H1 (cell line): ENCODE results near the gene OLFML2A. TPM values are rescaled to one million over a fixed set of nuclear protein-coding genes. Genes with fewer than 3 reads are reported as not detected.
A peak's percentile ranks its signal among the peaks of the same experiment; 100 is the strongest.

ENCODE experiments used
- CTCF ChIA-PET: fragments of 300-600 bp; sonication (Branson Sonifier 250); formaldehyde crosslinking; loops from one replicate; lab custom pipeline; 2021; ENCODE audit not compliant: partially characterized antibody; lab: Charles Lee
- POLR2A ChIA-PET: fragments of 300-600 bp; sonication (Branson Sonifier 250); formaldehyde crosslinking; loops from one replicate; lab custom pipeline; 2021; ENCODE audit warnings: inconsistent platforms; ENCODE audit not compliant: partially characterized antibody; lab: Charles Lee
- DNase-seq, 2 experiments: peaks; one replicate each; pipeline versions ENCODE4 v3.0.0 to v3.0.0-alpha.2; 2010 to 2022; ENCODE audit warnings: low spot score in 2 of 2, low read depth in 1 of 2, mixed read lengths in 1 of 2
- FAIRE-seq: peaks from 2 replicates; lab custom pipeline; 2011; peaks lifted over from hg19 to GRCh38; lab: Jason Lieb, UNC
- H2AFZ ChIP-seq: 2 replicates; pipeline ENCODE4 v1.8.1; 2012; ENCODE audit warnings: low read length, inconsistent platforms
- H2AK5ac ChIP-seq: 2 replicates; pipeline ENCODE4 v1.6.1; 2013; ENCODE audit warnings: low read depth, low read length
- H2BK120ac ChIP-seq: replicated peaks from 2 replicates; pipeline ENCODE3; 2013; ENCODE audit warnings: low read depth, low read length, inconsistent platforms
- H2BK12ac ChIP-seq: 2 replicates; pipeline ENCODE4 v1.6.1; 2013; ENCODE audit warnings: low read depth, low read length
- H2BK15ac ChIP-seq: 2 replicates; pipeline ENCODE4 v1.6.1; 2013; ENCODE audit warnings: low read length
- H2BK20ac ChIP-seq: 2 replicates; pipeline ENCODE4 v1.6.1; 2013; ENCODE audit warnings: low read length
- H2BK5ac ChIP-seq: 2 replicates; pipeline ENCODE4 v1.6.1; 2013; ENCODE audit warnings: low read depth, low read length
- H3K14ac ChIP-seq: 2 replicates; pipeline ENCODE4 v1.6.1; 2013; ENCODE audit warnings: inconsistent platforms; ENCODE audit not compliant: insufficient read length
- H3K18ac ChIP-seq: 2 replicates; pipeline ENCODE4 v1.6.1; 2013; ENCODE audit warnings: low read length; ENCODE audit errors: extremely low read depth
- H3K23ac ChIP-seq: 2 replicates; pipeline ENCODE4 v1.6.1; 2013; ENCODE audit warnings: inconsistent platforms; ENCODE audit not compliant: insufficient read length
- H3K23me2 ChIP-seq: 2 replicates; pipeline ENCODE4 v1.6.1; 2013; ENCODE audit warnings: low read depth, low read length
- H3K27ac ChIP-seq: 2 replicates; pipeline ENCODE4 v1.6.1; 2011; ENCODE audit warnings: low read depth, low read length, inconsistent platforms
- H3K27me3 ChIP-seq, 4 experiments: replicated peaks in 1 of 4; 1 replicate in 1 of 4; 2 replicates in 3 of 4; pipeline versions ENCODE4 v1.6.1 to v1.8.1; 2011 to 2013; ENCODE audit warnings: low read length in 3 of 4, mild to moderate bottlenecking in 3 of 4, inconsistent platforms in 2 of 4, mixed read lengths in 2 of 4, moderate library complexity in 1 of 4; ENCODE audit not compliant: control insufficient read depth in 3 of 4, insufficient read depth in 3 of 4; ENCODE audit errors: extremely low read depth in 1 of 4
- H3K36me3 ChIP-seq, 4 experiments: 2 replicates each; pipeline versions ENCODE4 v1.6.1 to v1.8.1; 2011 to 2013; ENCODE audit warnings: mild to moderate bottlenecking in 4 of 4, low read length in 3 of 4, moderate library complexity in 2 of 4, control low read depth in 1 of 4, inconsistent platforms in 1 of 4; ENCODE audit not compliant: insufficient read depth in 4 of 4, control insufficient read depth in 2 of 4
- H3K4ac ChIP-seq: replicated peaks from 2 replicates; pipeline ENCODE3; 2013; ENCODE audit warnings: low read length, low read depth, mixed read lengths, inconsistent platforms; ENCODE audit not compliant: insufficient read length
- H3K4me1 ChIP-seq, 4 experiments: replicated peaks in 1 of 4; 1 replicate in 1 of 4; 2 replicates in 3 of 4; pipeline versions ENCODE4 v1.6.1 to v1.8.1; 2011 to 2013; ENCODE audit warnings: low read length in 3 of 4, inconsistent platforms in 2 of 4, mixed read lengths in 1 of 4; ENCODE audit not compliant: insufficient read depth in 4 of 4, control insufficient read depth in 3 of 4
- H3K4me2 ChIP-seq, 2 experiments: 2 replicates each; pipeline versions ENCODE4 v1.6.1 to v1.8.1; 2011 to 2013; ENCODE audit warnings: low read depth in 2 of 2, low read length in 2 of 2, control low read depth in 1 of 2, inconsistent platforms in 1 of 2, mild to moderate bottlenecking in 1 of 2; ENCODE audit not compliant: insufficient read depth in 1 of 2
- H3K4me3 ChIP-seq, 4 experiments: fragments of 200-600, 300-600 bp in 1 of 4; sonication (generic), shearing (Covaris generic), sonication (Bioruptor Twin) in 1 of 4; 2 replicates each; pipeline versions ENCODE4 v1.5.1 to v1.8.1; 2011 to 2016; ENCODE audit warnings: low read length in 4 of 4, low read depth in 3 of 4, control low read depth in 2 of 4, inconsistent platforms in 2 of 4, mild to moderate bottlenecking in 2 of 4, mixed read lengths in 1 of 4, moderate library complexity in 1 of 4; ENCODE audit not compliant: insufficient read depth in 2 of 4; ENCODE audit errors: extremely low read depth in 1 of 4
- H3K56ac ChIP-seq: replicated peaks from 2 replicates; pipeline ENCODE3; 2013; ENCODE audit warnings: low read depth, mild to moderate bottlenecking, mixed read lengths, low read length, inconsistent platforms; ENCODE audit not compliant: insufficient read length
- H3K79me1 ChIP-seq: 2 replicates; pipeline ENCODE4 v1.6.1; 2013; ENCODE audit warnings: low read depth, low read length, control low read depth
- H3K79me2 ChIP-seq, 2 experiments: 2 replicates each; pipeline versions ENCODE4 v1.6.1 to v1.8.1; 2012 to 2013; ENCODE audit warnings: low read length in 2 of 2, mild to moderate bottlenecking in 2 of 2, inconsistent platforms in 1 of 2; ENCODE audit not compliant: insufficient read depth in 2 of 2, control insufficient read depth in 1 of 2
- H3K9ac ChIP-seq, 4 experiments: replicated peaks in 1 of 4; 1 replicate in 1 of 4; 2 replicates in 3 of 4; pipeline versions ENCODE4 v1.6.1 to v1.8.1; 2011 to 2013; ENCODE audit warnings: low read depth in 3 of 4, low read length in 3 of 4, control low read depth in 2 of 4, mild to moderate bottlenecking in 2 of 4, moderate library complexity in 2 of 4, inconsistent platforms in 1 of 4; ENCODE audit errors: extremely low read depth in 1 of 4
- H3K9me3 ChIP-seq, 2 experiments: 2 replicates each; pipeline versions ENCODE4 v1.6.1 to v1.8.1; 2012 to 2013; ENCODE audit warnings: mild to moderate bottlenecking in 2 of 2, moderate library complexity in 2 of 2, control low read depth in 1 of 2, inconsistent platforms in 1 of 2, low read depth in 1 of 2, low read length in 1 of 2, mixed read lengths in 1 of 2; ENCODE audit not compliant: insufficient read depth in 2 of 2
- H4K20me1 ChIP-seq, 2 experiments: replicated peaks in 1 of 2; 2 replicates each; pipeline versions ENCODE3 to v1.8.1; 2011 to 2013; ENCODE audit warnings: inconsistent platforms in 2 of 2, low read length in 2 of 2, mild to moderate bottlenecking in 1 of 2; ENCODE audit not compliant: insufficient read depth in 2 of 2, control insufficient read depth in 1 of 2
- H4K5ac ChIP-seq: 2 replicates; pipeline ENCODE4 v1.6.1; 2013; ENCODE audit warnings: low read length, low read depth, mixed read lengths, inconsistent platforms; ENCODE audit not compliant: insufficient read length
- H4K8ac ChIP-seq: 2 replicates; pipeline ENCODE4 v1.8.0; 2013; ENCODE audit warnings: mild to moderate bottlenecking, moderate library complexity, low read length, inconsistent platforms; ENCODE audit not compliant: insufficient read depth; ENCODE audit errors: extremely low read depth
- H4K91ac ChIP-seq: replicated peaks from 2 replicates; pipeline ENCODE3; 2013; ENCODE audit warnings: low read length, mixed read lengths, inconsistent platforms; ENCODE audit not compliant: insufficient read length
- CTCF ChIP-seq, 3 experiments: IDR thresholded peaks; 1 replicate in 2 of 3; 2 replicates in 1 of 3; pipeline versions ENCODE4 v1.5.1 to v1.6.1; 2011; ENCODE audit warnings: low read length in 3 of 3, mild to moderate bottlenecking in 3 of 3, inconsistent platforms in 2 of 3, low read depth in 1 of 3, moderate library complexity in 1 of 3; ENCODE audit not compliant: insufficient read depth in 1 of 3; ENCODE audit errors: control extremely low read depth in 1 of 3
- E2F6 ChIP-seq: IDR thresholded peaks from 2 replicates; pipeline ENCODE4 v1.6.1; 2012; ENCODE audit warnings: inconsistent platforms
- TCF12 ChIP-seq: IDR thresholded peaks from 2 replicates; pipeline ENCODE4 v1.6.1; 2011; ENCODE audit warnings: low read depth, mild to moderate bottlenecking, low read length
- WGBS, 2 experiments: shearing (Covaris generic) in 1 of 2; methylation state at CpG; one replicate each; pipeline versions ENCODE4 v1.1.6 to v1.1.7; 2013 to 2015; ENCODE audit warnings: low lambda C conversion rate in 2 of 2, mixed read lengths in 2 of 2, inconsistent platforms in 1 of 2, low coverage in 1 of 2, missing lambda C conversion rate in 1 of 2; ENCODE audit not compliant: insufficient replicate concordance in 2 of 2, insufficient coverage in 1 of 2, insufficient read length in 1 of 2; ENCODE audit errors: extremely low coverage in 1 of 2, missing lambda C conversion rate in 1 of 2; 5-methylcytosine and 5-hydroxymethylcytosine counted together
- polyA plus RNA-seq, 7 experiments: library from polyadenylated mRNA; depleted of rRNA in 3 of 7; stranded (reverse) in 5 of 7; unstranded in 2 of 7; fragments of >200 nt in 5 of 7; fragments of 200-250 nt in 2 of 7; gene quantifications; 1 replicate in 5 of 7; 2 replicates in 1 of 7; 4 replicates in 1 of 7; pipeline versions ENCODE4 v1.2.1 to v1.2.3, GENCODE V29; 2011 to 2013; ENCODE audit warnings: missing spikeins in 2 of 7, mixed read lengths in 2 of 7
- total RNA-seq: library from RNA; stranded (reverse); fragmentation: NEBNext Ultra II Directional; extraction: Animal tissue kit (Norgen Biotek cat#: 25700); gene quantifications from 2 replicates; pipeline ENCODE4 v1.2.1, GENCODE V29; 2021

Gene OLFML2A
- total and polyA plus RNA-seq, 2 of the 8 experiments (the other 6 are each of a cell fraction or from before 2014, with no cell fraction given) = 7.8 to 11.5 TPM

GRCh38 chr9:124765439-124765835 lies 11.5 kb upstream of the OLFML2A start:
- ChIA-PET CTCF (interaction anchor here (0.7 to 4.6 kb wide), 23 partner anchors 8 to 315 kb away, joined by 3 to 39 read pairs (median 4); partner anchors contain the start of genes ADGRD2, OLFML2A and WDR38), POLR2A (interaction anchor here (1.0 to 1.1 kb wide), 2 partner anchors 14 to 459 kb away, joined by 3 read pairs; no protein-coding TSS in a partner anchor)
- Histone ChIP-seq H3K18ac (no peak overlapping the region), H3K14ac (no peak overlapping the region), H3K23ac (no peak overlapping the region), H2BK15ac (no peak overlapping the region), H4K5ac (no peak overlapping the region), H2BK120ac (no peak overlapping the region), H3K36me3 (no peaks in the 10 kb centered on the region), H3K79me2 (peaks cover 2 to 94% of the 10 kb centered on the region in 2 experiments; a peak in 3 of 4 replicates), H3K9ac (no peak overlapping the region), H4K20me1 (peaks cover 10 to 12% of the 10 kb centered on the region in 2 experiments), H3K23me2 (peaks cover 8% of the 10 kb centered on the region), H4K91ac (no peak overlapping the region), H3K27me3 (no peaks in the 10 kb centered on the region), H2BK5ac (no peak overlapping the region), H3K56ac (no peak overlapping the region), H3K79me1 (no peaks in the 10 kb centered on the region), H2AFZ (no peak overlapping the region), H2AK5ac (no peak overlapping the region), H3K4ac (no peak overlapping the region), H3K27ac (no peak overlapping the region), H3K9me3 (no peaks in the 10 kb centered on the region), H2BK20ac (no peak overlapping the region), H3K4me3 (peak overlapping the region in 1 of 4 experiments; percentile 86; a peak in 3 of 8 replicates), H3K4me1 (peaks cover 2 to 40% (median 17%) of the 10 kb centered on the region in 4 experiments; a peak in 6 of 7 replicates), H2BK12ac (no peak overlapping the region), H3K4me2 (peak overlapping the region in 1 of 2 experiments; percentile 65; a peak in 2 of 4 replicates), H4K8ac (no peak overlapping the region)
- DNase-seq (no peak), FAIRE-seq (no peak)
- WGBS, 2 experiments = 7% methylated on average over 6 of the region's 6 CpGs; no CpG with 5 or more reads in 1 of the 2 experiments
- TF ChIP-seq TCF12 (no peak), CTCF (IDR thresholded peaks at IDR 0.05; ENCODE audit: control extremely low read depth in 1 of 3, insufficient read depth in 1 of 3, low read depth in 1 of 3, low read length in 3 of 3) (no peak), E2F6 (no peak)
